Hepatocyte (in vitro differentiated cells): ENCODE data around the gene RFX4. TPM values are rescaled to one million over a fixed set of nuclear protein-coding genes. Genes with fewer than 3 reads are reported as not detected.
A peak's percentile ranks its signal among the peaks of the same experiment; 100 is the strongest.

Experiments
- DNase-seq: peaks from one replicate; pipeline ENCODE4 v3.0.0-alpha.2; 2016; ENCODE audit warnings: low spot score
- H2AFZ ChIP-seq: fragments of 200-600 bp; sonication (generic); 2 replicates; pipeline ENCODE4 v1.6.0; 2016; ENCODE audit warnings: antibody characterized with exemption, mild to moderate bottlenecking
- H3K27ac ChIP-seq: fragments of 200-600 bp; sonication (generic); 2 replicates; pipeline ENCODE4 v1.5.1; 2016; ENCODE audit warnings: mild to moderate bottlenecking
- H3K27me3 ChIP-seq: fragments of 200-600 bp; sonication (generic); 2 replicates; pipeline ENCODE4 v1.6.1; 2016
- H3K36me3 ChIP-seq: fragments of 200-600 bp; sonication (generic); replicated peaks from 2 replicates; pipeline ENCODE4 v1.5.1; 2016; ENCODE audit warnings: low read depth; ENCODE audit not compliant: insufficient read depth
- H3K4me1 ChIP-seq: fragments of 200-600 bp; sonication (generic); 2 replicates; pipeline ENCODE4 v1.5.1; 2016; ENCODE audit warnings: mild to moderate bottlenecking, moderate library complexity; ENCODE audit not compliant: insufficient read depth
- H3K4me2 ChIP-seq: fragments of 200-600 bp; sonication (generic); 2 replicates; pipeline ENCODE4 v1.6.0; 2016
- H3K4me3 ChIP-seq: fragments of 200-600 bp; sonication (generic); 2 replicates; pipeline ENCODE4 v1.5.1; 2016; ENCODE audit warnings: mild to moderate bottlenecking
- H3K79me2 ChIP-seq: fragments of 200-600 bp; sonication (generic); 2 replicates; pipeline ENCODE4 v1.6.0; 2017; ENCODE audit warnings: mild to moderate bottlenecking
- H3K9me2 ChIP-seq: fragments of 200-600 bp; sonication (generic); replicated peaks from 2 replicates; pipeline ENCODE4 v1.6.0; 2017; ENCODE audit warnings: mild to moderate bottlenecking; ENCODE audit not compliant: insufficient read depth
- H3K9me3 ChIP-seq: fragments of 200-600 bp; sonication (generic); 2 replicates; pipeline ENCODE4 v1.5.1; 2016; ENCODE audit warnings: low read depth, mild to moderate bottlenecking
- H4K20me1 ChIP-seq: fragments of 200-600 bp; sonication (generic); 2 replicates; pipeline ENCODE4 v1.6.0; 2016; ENCODE audit warnings: mild to moderate bottlenecking; ENCODE audit not compliant: insufficient read depth, poor library complexity, severe bottlenecking
- EZH2 ChIP-seq: fragments of 200-600 bp; sonication (generic); IDR thresholded peaks from 2 replicates; pipeline ENCODE4 v1.6.1; 2016; ENCODE audit warnings: antibody characterized with exemption, mild to moderate bottlenecking, borderline replicate concordance
- EZH2phosphoT487 ChIP-seq: fragments of 200-600 bp; sonication (generic); IDR thresholded peaks from one replicate; pipeline ENCODE4 v1.6.1; 2018; ENCODE audit warnings: antibody characterized with exemption, mild to moderate bottlenecking, low read depth, moderate library complexity; ENCODE audit not compliant: unreplicated experiment, severe bottlenecking
- WGBS: methylation state at CpG from one replicate; pipeline ENCODE4 v1.1.6; 2016; ENCODE audit warnings: low lambda C conversion rate; ENCODE audit errors: missing lambda C conversion rate; 5-methylcytosine and 5-hydroxymethylcytosine counted together
- polyA plus RNA-seq: library from polyadenylated mRNA; unstranded; fragments of >200 nt; fragmentation: Nextera tagmentation; extraction: Ambion mirVana; gene quantifications from 2 replicates; pipeline ENCODE4 v1.2.1, GENCODE V29; 2016
- total RNA-seq: library from RNA; depleted of rRNA; stranded (reverse); fragments of >200 nt; gene quantifications from 2 replicates; pipeline ENCODE4 v1.2.3, GENCODE V29; 2014
- TF ChIP-seq, protein P1 (sequence below): fragments of 200-600 bp; sonication (generic); IDR thresholded peaks from 2 replicates; pipeline ENCODE4 v1.5.1; 2016; ENCODE audit warnings: antibody characterized with exemption, mild to moderate bottlenecking; ENCODE audit not compliant: poor library complexity

The RFX4 gene
- total and polyA plus RNA-seq, 2 experiments from 2014 or later, result not detected

DNA sequence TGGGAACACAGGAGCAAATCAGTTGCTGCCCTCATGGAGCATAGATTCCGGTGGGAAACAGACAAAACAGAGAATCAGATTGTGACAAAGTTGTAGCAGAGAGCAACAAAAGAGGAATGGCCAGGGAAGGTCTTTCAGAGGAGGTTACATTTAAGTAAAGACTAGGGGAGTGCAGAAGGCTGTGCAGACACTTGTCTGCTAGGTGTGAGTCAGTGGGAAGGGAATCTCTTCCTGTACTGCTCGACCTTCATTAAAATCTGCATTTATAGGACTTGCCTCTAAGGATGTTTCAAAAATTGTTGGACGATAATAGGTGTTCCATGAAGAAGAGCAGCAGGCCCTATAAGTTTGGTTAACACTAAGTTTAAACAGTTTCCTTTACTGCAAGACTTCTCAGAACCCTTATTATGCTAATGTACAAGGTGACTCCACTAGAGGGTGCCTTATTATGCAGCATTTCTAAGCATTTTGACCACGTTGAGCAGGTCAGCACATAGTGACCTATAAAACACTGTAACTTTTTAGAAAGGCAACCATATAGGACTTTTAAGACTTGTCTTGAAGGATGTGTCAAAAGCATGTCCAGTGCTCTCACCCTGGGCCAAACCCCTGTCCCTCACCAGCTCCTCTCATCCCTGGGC lies 99.9 kb downstream of the RFX4 start:
- WGBS, result 56% methylated on average over 4 of the region's 4 CpGs

DNA sequence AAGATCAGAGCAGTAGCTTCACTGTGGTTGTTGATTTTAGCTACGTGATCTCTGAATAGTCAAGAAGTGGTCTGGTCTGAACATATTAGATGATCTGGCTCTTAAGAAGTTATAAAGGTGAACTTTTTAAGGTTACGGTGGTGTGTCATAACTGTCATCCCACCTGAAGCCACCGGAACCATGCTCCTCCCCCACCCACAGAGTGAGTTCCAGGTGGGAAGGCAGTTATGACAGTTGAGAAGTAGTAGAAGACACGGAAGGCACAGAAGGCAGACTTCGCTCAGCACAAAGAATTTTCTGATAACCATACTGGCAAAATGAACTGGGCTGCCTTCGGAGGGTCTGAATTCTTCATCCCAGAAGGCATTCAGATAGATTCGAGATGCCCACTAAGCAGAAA lies 101.7 kb downstream of the RFX4 start:
- Histone ChIP-seq H4K20me1 (no peaks in the 10 kb centered on the region), H3K4me3 (no peak overlapping the region), H3K4me1 (no peaks in the 10 kb centered on the region), H3K36me3 (no peaks in the 10 kb centered on the region), H3K9me2 (no peaks in the 10 kb centered on the region), H3K79me2 (no peaks in the 10 kb centered on the region), H3K27ac (no peak overlapping the region), H3K9me3 (no peaks in the 10 kb centered on the region), H3K27me3 (no peaks in the 10 kb centered on the region), H3K4me2 (no peak overlapping the region), H2AFZ (no peak overlapping the region)
- no peak for DNase-seq
- 79% methylated on average over 7 of the region's 7 CpGs for WGBS
- TF ChIP-seq EZH2phosphoT487 (no peak), EZH2 (no peak)
- TF ChIP-seq, protein P1, sequence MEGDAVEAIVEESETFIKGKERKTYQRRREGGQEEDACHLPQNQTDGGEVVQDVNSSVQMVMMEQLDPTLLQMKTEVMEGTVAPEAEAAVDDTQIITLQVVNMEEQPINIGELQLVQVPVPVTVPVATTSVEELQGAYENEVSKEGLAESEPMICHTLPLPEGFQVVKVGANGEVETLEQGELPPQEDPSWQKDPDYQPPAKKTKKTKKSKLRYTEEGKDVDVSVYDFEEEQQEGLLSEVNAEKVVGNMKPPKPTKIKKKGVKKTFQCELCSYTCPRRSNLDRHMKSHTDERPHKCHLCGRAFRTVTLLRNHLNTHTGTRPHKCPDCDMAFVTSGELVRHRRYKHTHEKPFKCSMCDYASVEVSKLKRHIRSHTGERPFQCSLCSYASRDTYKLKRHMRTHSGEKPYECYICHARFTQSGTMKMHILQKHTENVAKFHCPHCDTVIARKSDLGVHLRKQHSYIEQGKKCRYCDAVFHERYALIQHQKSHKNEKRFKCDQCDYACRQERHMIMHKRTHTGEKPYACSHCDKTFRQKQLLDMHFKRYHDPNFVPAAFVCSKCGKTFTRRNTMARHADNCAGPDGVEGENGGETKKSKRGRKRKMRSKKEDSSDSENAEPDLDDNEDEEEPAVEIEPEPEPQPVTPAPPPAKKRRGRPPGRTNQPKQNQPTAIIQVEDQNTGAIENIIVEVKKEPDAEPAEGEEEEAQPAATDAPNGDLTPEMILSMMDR, result no peak

More for the DNA sequence above, 99.9 kb downstream of the RFX4 start:
- no peaks in the 10 kb centered on the region for H3K79me2 ChIP-seq
- no peak overlapping the region for H2AFZ ChIP-seq
- TF ChIP-seq, protein P1, result peak; percentile 35
- TF ChIP-seq EZH2 (no peak), EZH2phosphoT487 (no peak)
- H3K27ac ChIP-seq, result no peak overlapping the region
- H3K27me3 ChIP-seq, result no peaks in the 10 kb centered on the region
- no peak overlapping the region for H3K4me2 ChIP-seq
- H3K4me3 ChIP-seq, result no peak overlapping the region
- H3K9me2 ChIP-seq, result no peaks in the 10 kb centered on the region
- no peaks in the 10 kb centered on the region for H3K4me1 ChIP-seq
- H4K20me1 ChIP-seq, result no peaks in the 10 kb centered on the region
- no peak for DNase-seq
- no peaks in the 10 kb centered on the region for H3K36me3 ChIP-seq
- no peaks in the 10 kb centered on the region for H3K9me3 ChIP-seq

DNA sequence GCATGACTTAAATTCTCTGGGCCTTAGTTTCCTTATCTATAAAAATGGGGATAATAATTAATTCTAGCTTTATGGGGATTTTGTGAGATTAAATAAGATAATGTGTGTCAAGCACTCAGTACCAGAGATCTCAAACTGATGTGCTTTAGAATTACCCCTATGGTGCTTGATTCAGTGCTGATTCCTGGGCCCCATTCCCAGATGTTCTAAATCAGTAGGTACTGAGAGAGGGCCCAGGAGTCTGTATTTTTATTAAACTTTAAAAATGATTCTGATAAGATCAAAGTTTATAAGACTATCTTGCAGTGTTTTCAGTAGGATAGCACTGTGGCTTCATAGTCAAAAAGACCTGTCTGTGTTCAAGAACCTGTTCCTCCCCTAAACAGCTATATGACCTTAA lies 102.6 kb downstream of the RFX4 start:
- Histone ChIP-seq H3K4me3 (no peak overlapping the region), H3K4me2 (no peak overlapping the region), H3K27ac (no peak overlapping the region), H3K36me3 (no peaks in the 10 kb centered on the region), H3K27me3 (no peaks in the 10 kb centered on the region), H3K4me1 (no peaks in the 10 kb centered on the region), H3K9me3 (no peaks in the 10 kb centered on the region), H3K9me2 (no peaks in the 10 kb centered on the region), H4K20me1 (no peaks in the 10 kb centered on the region), H2AFZ (no peak overlapping the region), H3K79me2 (no peaks in the 10 kb centered on the region)
- DNase-seq, result no peak
- TF ChIP-seq EZH2phosphoT487 (no peak), EZH2 (no peak)
- TF ChIP-seq, protein P1, result no peak

DNA sequence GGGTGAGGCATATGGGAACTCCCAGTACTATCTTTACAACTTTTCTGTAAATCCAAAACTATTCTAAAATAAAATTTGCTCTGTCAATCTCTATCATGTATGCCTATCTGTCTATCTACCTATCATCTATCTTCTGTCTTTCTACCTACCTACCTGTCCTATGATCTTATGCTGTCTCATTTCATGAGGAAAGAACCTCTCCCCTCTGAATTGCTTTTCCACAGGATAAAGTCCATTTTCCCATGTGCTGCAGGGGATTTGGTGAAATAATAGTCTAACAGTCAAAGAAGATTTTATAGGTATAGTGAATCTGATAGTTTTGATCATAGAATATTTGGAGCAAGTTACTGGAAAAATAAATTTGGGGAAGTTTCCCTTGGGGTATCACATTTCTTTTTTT lies 104.9 kb downstream of the RFX4 start:
- Histone ChIP-seq H3K79me2 (no peaks in the 10 kb centered on the region), H3K9me2 (no peaks in the 10 kb centered on the region)
- DNase-seq, result no peak

More for the DNA sequence above, 104.9 kb downstream of the RFX4 start:
- Histone ChIP-seq H4K20me1 (no peaks in the 10 kb centered on the region), H3K27me3 (no peaks in the 10 kb centered on the region), H3K36me3 (no peaks in the 10 kb centered on the region), H3K4me1 (no peaks in the 10 kb centered on the region), H3K4me2 (no peak overlapping the region), H2AFZ (no peak overlapping the region), H3K27ac (no peak overlapping the region), H3K9me3 (no peaks in the 10 kb centered on the region), H3K4me3 (no peak overlapping the region)
- TF ChIP-seq, protein P1, result no peak
- TF ChIP-seq EZH2phosphoT487 (no peak), EZH2 (no peak)
